HG03571 (cell line): ENCODE measurements around the gene THSD7A.

Source experiments
- ATAC-seq: cut with Tn5 transposase; IDR thresholded peaks from one replicate; pipeline ENCODE4 v1.9.1; 2021; ENCODE audit not compliant: unreplicated experiment

Gene THSD7A

GRCh38 chr7:11587814-11588213 lies 244.2 kb downstream of the THSD7A start:
- no peak for ATAC-seq

GRCh38 chr7:11587048-11587447 lies 244.9 kb downstream of the THSD7A start:
- no peak for ATAC-seq

GRCh38 chr7:11584406-11585031 lies 247.5 kb downstream of the THSD7A start:
- no peak for ATAC-seq

- no peak for ATAC-seq
These were observed 252.9 kb downstream of the THSD7A start for GRCh38 chr7:11579141-11579540.

GRCh38 chr7:11576310-11576709 lies 255.7 kb downstream of the THSD7A start:
- no peak for ATAC-seq

- ATAC-seq, result no peak
These were observed 258.8 kb downstream of the THSD7A start for GRCh38 chr7:11573128-11573750.

GRCh38 chr7:11570922-11571550 lies 261.0 kb downstream of the THSD7A start:
- ATAC-seq, result no peak

GRCh38 chr7:11570205-11570604 lies 261.8 kb downstream of the THSD7A start:
- ATAC-seq, result no peak

- ATAC-seq, result no peak
These were observed 264.4 kb downstream of the THSD7A start for GRCh38 chr7:11567571-11567970.

- no peak for ATAC-seq
These were observed 274.4 kb downstream of the THSD7A start for GRCh38 chr7:11557627-11558026.

- no peak for ATAC-seq
These were observed 279.2 kb downstream of the THSD7A start for GRCh38 chr7:11552676-11553296.

GRCh38 chr7:11551470-11551869 lies 280.5 kb downstream of the THSD7A start:
- no peak for ATAC-seq

- no peak for ATAC-seq
These were observed 283.5 kb downstream of the THSD7A start for GRCh38 chr7:11548532-11548931.

- ATAC-seq, result no peak
These were observed 290.7 kb downstream of the THSD7A start for GRCh38 chr7:11541330-11541729.

- ATAC-seq, result no peak
These were observed 291.7 kb downstream of the THSD7A start for GRCh38 chr7:11540271-11540761.

GRCh38 chr7:11539853-11540252 lies 292.1 kb downstream of the THSD7A start:
- ATAC-seq, result no peak

- no peak for ATAC-seq
These were observed 293.2 kb downstream of the THSD7A start for GRCh38 chr7:11538751-11539299.

GRCh38 chr7:11533229-11533820 lies 298.7 kb downstream of the THSD7A start:
- no peak for ATAC-seq

GRCh38 chr7:11529382-11529781 lies 302.6 kb downstream of the THSD7A start:
- ATAC-seq, result no peak

GRCh38 chr7:11527707-11528106 lies 304.3 kb downstream of the THSD7A start:
- ATAC-seq, result no peak
